B cell (primary cell): Measurements from ENCODE around the gene NHLRC3. TPM values are rescaled to one million over a fixed set of nuclear protein-coding genes. Genes with fewer than 3 reads are reported as not detected.

Experiments used
- ATAC-seq: fragments of 200-7000 bp; cut with Tn5 transposase; one replicate; pipeline ENCODE4 v1.10.0; 2021; ENCODE audit warnings: low read depth, mild to moderate bottlenecking, moderate number of reproducible peaks, moderate library complexity
- CTCF ChIA-PET: fragments of 350-600 bp; sonication (Branson Sonifier 250); formaldehyde crosslinking; loops from one replicate; lab custom pipeline; 2021; ENCODE audit warnings: antibody characterized with exemption, inconsistent platforms; lab: Charles Lee
- POLR2A ChIA-PET: fragments of 350-600 bp; sonication (Branson Sonifier 250); formaldehyde crosslinking; loops from one replicate; lab custom pipeline; 2021; ENCODE audit warnings: antibody characterized with exemption; lab: Charles Lee
- DNase-seq: peaks from one replicate; pipeline ENCODE4 v3.0.0; 2013
- H2AFZ ChIP-seq: 2 replicates; pipeline ENCODE4 v1.6.1; 2012; ENCODE audit warnings: mild to moderate bottlenecking, low read depth, low read length; ENCODE audit not compliant: insufficient read depth, poor library complexity, severe bottlenecking
- H3K27ac ChIP-seq, 2 donors: 1 replicate in 1 of 2; 2 replicates in 1 of 2; pipeline ENCODE4 v1.5.1; 2012 to 2013; ENCODE audit warnings: low read length in 2 of 2, mild to moderate bottlenecking in 2 of 2, moderate library complexity in 1 of 2
- H3K27me3 ChIP-seq, 4 experiments: fragments of 200-600 bp in 1 of 4; sonication (generic) in 1 of 4; replicated peaks in 1 of 4; 1 replicate in 2 of 4; 2 replicates in 2 of 4; pipeline versions ENCODE4 v1.6.1 to v1.7.0; 2013 to 2016; ENCODE audit warnings: low read length in 3 of 4, mild to moderate bottlenecking in 2 of 4, mixed read lengths in 1 of 4, moderate library complexity in 1 of 4; ENCODE audit not compliant: insufficient read depth in 4 of 4, control insufficient read depth in 3 of 4; ENCODE audit errors: control extremely low read depth in 1 of 4
- H3K36me3 ChIP-seq, 2 experiments: replicated peaks in 1 of 2; 1 replicate in 1 of 2; 2 replicates in 1 of 2; pipeline versions ENCODE4 v1.6.1 to v1.7.1; 2013; ENCODE audit warnings: low read length in 1 of 2; ENCODE audit not compliant: insufficient read depth in 2 of 2, control insufficient read depth in 1 of 2; ENCODE audit errors: control extremely low read depth in 1 of 2, extremely low read depth in 1 of 2
- H3K4me1 ChIP-seq, 2 donors: fragments of 200-600 bp in 1 of 2; sonication (generic) in 1 of 2; 1 replicate in 1 of 2; 2 replicates in 1 of 2; pipeline versions ENCODE4 v1.5.1 to v1.6.1; 2013 to 2017; ENCODE audit warnings: low read length in 2 of 2; ENCODE audit not compliant: control insufficient read depth in 2 of 2, insufficient read depth in 2 of 2
- H3K4me2 ChIP-seq: replicated peaks from 2 replicates; pipeline ENCODE3; 2012; ENCODE audit warnings: mild to moderate bottlenecking, low read depth, low read length; ENCODE audit not compliant: poor library complexity, severe bottlenecking
- H3K4me3 ChIP-seq, 5 experiments: fragments of 200-600 bp in 1 of 5; sonication (generic) in 1 of 5; 1 replicate in 3 of 5; 2 replicates in 2 of 5; pipeline versions ENCODE4 v1.5.1 to v1.7.0; 2011 to 2016; ENCODE audit warnings: low read length in 4 of 5, mild to moderate bottlenecking in 4 of 5, low read depth in 2 of 5, control low read depth in 1 of 5, moderate library complexity in 1 of 5; ENCODE audit not compliant: insufficient read depth in 1 of 5; ENCODE audit errors: control extremely low read depth in 1 of 5, extremely low read depth in 1 of 5
- H3K79me2 ChIP-seq: fragments of 200-600 bp; sonication (generic); one replicate; pipeline ENCODE4 v1.6.0; 2016; ENCODE audit warnings: low read length; ENCODE audit not compliant: control insufficient read depth, insufficient read depth
- H3K9ac ChIP-seq: fragments of 200-600 bp; sonication (generic); 2 replicates; pipeline ENCODE4 v1.6.1; 2017; ENCODE audit warnings: mild to moderate bottlenecking, low read length, moderate library complexity
- H3K9me3 ChIP-seq, 3 donors: one replicate each; pipeline versions ENCODE4 v1.6.1 to v1.7.1; 2013; ENCODE audit warnings: low read length in 2 of 3; ENCODE audit not compliant: control insufficient read depth in 2 of 3, insufficient read depth in 1 of 3; ENCODE audit errors: control extremely low read depth in 1 of 3
- H4K20me1 ChIP-seq: 2 replicates; pipeline ENCODE4 v1.6.0; 2012; ENCODE audit warnings: mild to moderate bottlenecking, low read length; ENCODE audit not compliant: insufficient read depth, control insufficient read depth, poor library complexity, severe bottlenecking
- H3K27ac Mint-ChIP-seq: one replicate; pipeline ENCODE4 v1.8.0; 2021; ENCODE audit warnings: mixed read lengths
- H3K27me3 Mint-ChIP-seq: one replicate; pipeline ENCODE4 v1.8.0; 2021; ENCODE audit warnings: mixed read lengths
- H3K4me1 Mint-ChIP-seq: one replicate; pipeline ENCODE4 v1.8.0; 2021; ENCODE audit warnings: mixed read lengths
- H3K4me3 Mint-ChIP-seq: one replicate; pipeline ENCODE4 v1.8.0; 2021; ENCODE audit warnings: mixed read lengths
- H3K9me3 Mint-ChIP-seq: one replicate; pipeline ENCODE4 v1.8.0; 2022; ENCODE audit warnings: mixed read lengths; ENCODE audit not compliant: insufficient read depth
- EZH2 ChIP-seq: IDR thresholded peaks from 2 replicates; pipeline ENCODE4 v1.6.1; 2012; ENCODE audit warnings: borderline replicate concordance, low read depth, mild to moderate bottlenecking, moderate library complexity, low read length; ENCODE audit not compliant: insufficient read depth, poor library complexity, severe bottlenecking
- WGBS: methylation state at CpG from one replicate; pipeline ENCODE4 v1.1.5; 2013; ENCODE audit warnings: missing lambda C conversion rate; ENCODE audit not compliant: insufficient coverage; 5-methylcytosine and 5-hydroxymethylcytosine counted together
- intact Hi-C: fragments of 100-400 bp; cut with micrococcal nuclease; formaldehyde crosslinking; loops from one replicate; pipeline ENCODE4 v1.10.0; 2022
- polyA plus RNA-seq: library from polyadenylated mRNA; depleted of rRNA; stranded (reverse); fragments of >200 nt; gene quantifications from 2 replicates; pipeline ENCODE4 v1.2.3, GENCODE V29; 2012
- total RNA-seq, 2 donors: library from RNA; stranded (reverse); fragments of 120-200 nt in 1 of 2; gene quantifications; 1 replicate in 1 of 2; 2 replicates in 1 of 2; pipeline versions ENCODE4 v1.2.3 to v1.2.4, GENCODE V29; 2013 to 2022
- TF ChIP-seq, protein P1 (sequence below): fragments of 200-600 bp; IDR thresholded peaks from one replicate; pipeline ENCODE4 v1.8.0; 2022; ENCODE audit warnings: antibody characterized with exemption, mild to moderate bottlenecking

Gene NHLRC3
- total and polyA plus RNA-seq, 2 donors (not counting 1 experiment from before 2014, with no cell fraction given): 11.7 to 38.8 TPM

DNA sequence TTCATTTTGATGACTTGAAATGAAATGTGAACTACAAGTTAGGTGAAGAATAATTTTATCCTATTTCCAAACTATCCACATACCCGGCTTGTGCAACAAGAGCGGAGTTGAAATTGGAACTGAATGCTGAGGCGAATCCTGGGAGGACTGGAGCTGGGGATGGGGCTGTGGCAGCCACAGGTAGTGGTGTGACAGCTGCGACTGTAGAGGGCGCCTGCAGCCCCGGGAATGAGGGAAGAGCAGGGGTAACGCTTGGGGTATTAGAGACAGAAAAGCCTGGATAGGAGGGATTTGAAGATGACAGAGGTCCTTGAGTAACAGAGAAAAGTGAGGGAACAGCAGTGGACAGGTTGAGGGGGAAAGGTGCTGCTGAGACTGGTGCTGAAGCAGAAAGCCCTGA, 25.6 kb upstream of the NHLRC3 start:
- no peaks in the 10 kb centered on the region for H3K9me3 Mint-ChIP-seq
- Histone ChIP-seq H3K27ac (no peak overlapping the region), H4K20me1 (no peaks in the 10 kb centered on the region), H3K4me2 (no peak overlapping the region), H3K4me3 (no peak overlapping the region), H3K79me2 (no peaks in the 10 kb centered on the region), H3K9ac (no peak overlapping the region), H3K36me3 (peaks cover 6 to 66% of the 10 kb centered on the region in 2 experiments), H2AFZ (no peak overlapping the region), H3K9me3 (no peaks in the 10 kb centered on the region), H3K4me1 (no peaks in the 10 kb centered on the region), H3K27me3 (no peaks in the 10 kb centered on the region)
- H3K27ac Mint-ChIP-seq: no peak overlapping the region
- ChIA-PET POLR2A (no interaction called here), CTCF (interaction anchor here (1.0 kb wide), 1 partner anchor 31 kb away, joined by 3 read pairs; no protein-coding TSS in a partner anchor)
- 94% methylated on average over 5 of the region's 7 CpGs for WGBS
- DNase-seq: no peak
- no peak for ATAC-seq
- H3K27me3 Mint-ChIP-seq: no peaks in the 10 kb centered on the region
- no peak overlapping the region for H3K4me3 Mint-ChIP-seq
- H3K4me1 Mint-ChIP-seq: no peaks in the 10 kb centered on the region
- TF ChIP-seq, protein P1, sequence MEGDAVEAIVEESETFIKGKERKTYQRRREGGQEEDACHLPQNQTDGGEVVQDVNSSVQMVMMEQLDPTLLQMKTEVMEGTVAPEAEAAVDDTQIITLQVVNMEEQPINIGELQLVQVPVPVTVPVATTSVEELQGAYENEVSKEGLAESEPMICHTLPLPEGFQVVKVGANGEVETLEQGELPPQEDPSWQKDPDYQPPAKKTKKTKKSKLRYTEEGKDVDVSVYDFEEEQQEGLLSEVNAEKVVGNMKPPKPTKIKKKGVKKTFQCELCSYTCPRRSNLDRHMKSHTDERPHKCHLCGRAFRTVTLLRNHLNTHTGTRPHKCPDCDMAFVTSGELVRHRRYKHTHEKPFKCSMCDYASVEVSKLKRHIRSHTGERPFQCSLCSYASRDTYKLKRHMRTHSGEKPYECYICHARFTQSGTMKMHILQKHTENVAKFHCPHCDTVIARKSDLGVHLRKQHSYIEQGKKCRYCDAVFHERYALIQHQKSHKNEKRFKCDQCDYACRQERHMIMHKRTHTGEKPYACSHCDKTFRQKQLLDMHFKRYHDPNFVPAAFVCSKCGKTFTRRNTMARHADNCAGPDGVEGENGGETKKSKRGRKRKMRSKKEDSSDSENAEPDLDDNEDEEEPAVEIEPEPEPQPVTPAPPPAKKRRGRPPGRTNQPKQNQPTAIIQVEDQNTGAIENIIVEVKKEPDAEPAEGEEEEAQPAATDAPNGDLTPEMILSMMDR: no peak
- TF ChIP-seq EZH2: no peak
- intact Hi-C loops: no loop called here

DNA sequence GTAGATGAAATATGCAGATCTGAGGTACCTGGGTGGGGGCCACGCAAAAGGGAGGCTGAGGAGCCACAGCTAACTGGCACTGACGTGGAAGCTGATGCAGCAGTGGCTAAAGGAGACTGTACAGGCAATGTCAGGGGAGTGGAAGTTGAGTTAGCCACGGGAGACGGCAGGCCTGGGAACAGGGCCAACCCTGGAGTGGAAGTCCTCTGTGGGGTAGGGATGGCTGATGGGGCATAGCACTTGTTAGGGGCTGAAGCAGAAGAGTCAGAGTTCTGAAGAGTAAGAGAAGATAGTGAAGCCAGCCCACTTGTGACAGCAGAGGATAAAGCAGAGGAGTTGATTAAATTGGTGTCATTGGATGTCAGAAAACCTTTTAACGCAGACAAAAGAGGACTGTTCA, 24.8 kb upstream of the NHLRC3 start:
- H3K27me3 Mint-ChIP-seq: no peaks in the 10 kb centered on the region
- intact Hi-C loops: no loop called here
- Histone ChIP-seq H2AFZ (no peak overlapping the region), H3K4me3 (no peak overlapping the region), H3K4me1 (no peaks in the 10 kb centered on the region), H3K79me2 (no peaks in the 10 kb centered on the region), H3K4me2 (no peak overlapping the region), H4K20me1 (no peaks in the 10 kb centered on the region), H3K36me3 (peaks cover 7 to 71% of the 10 kb centered on the region in 2 experiments), H3K9me3 (no peaks in the 10 kb centered on the region), H3K9ac (no peak overlapping the region), H3K27me3 (no peaks in the 10 kb centered on the region), H3K27ac (no peak overlapping the region)
- ATAC-seq (no peak), DNase-seq (no peak)
- no peaks in the 10 kb centered on the region for H3K4me1 Mint-ChIP-seq
- CTCF ChIA-PET: no interaction called here
- WGBS: 99% methylated on average over 5 of the region's 5 CpGs
- no peak overlapping the region for H3K27ac Mint-ChIP-seq
- POLR2A ChIA-PET: no interaction called here
- TF ChIP-seq EZH2: no peak
- TF ChIP-seq, protein P1: no peak
- no peak overlapping the region for H3K4me3 Mint-ChIP-seq
- no peaks in the 10 kb centered on the region for H3K9me3 Mint-ChIP-seq
